Ectodermal cell (in vitro differentiated cells): ENCODE measurements around the gene TMEM222.

Source experiments
- H3K27ac ChIP-seq: 2 replicates; pipeline ENCODE4 v1.7.0; 2013; ENCODE audit warnings: mild to moderate bottlenecking, low read depth, low read length; ENCODE audit not compliant: insufficient read depth, poor library complexity, severe bottlenecking
- H3K27me3 ChIP-seq: 2 replicates; pipeline ENCODE4 v1.7.0; 2013; ENCODE audit warnings: mild to moderate bottlenecking, low read length; ENCODE audit not compliant: insufficient read depth, control insufficient read depth, poor library complexity, severe bottlenecking
- H3K36me3 ChIP-seq: one replicate; pipeline ENCODE4 v1.7.0; 2013; ENCODE audit warnings: low read length; ENCODE audit not compliant: control insufficient read depth, insufficient read depth
- H3K4me1 ChIP-seq: one replicate; pipeline ENCODE4 v1.7.0; 2013; ENCODE audit warnings: low read length; ENCODE audit not compliant: control insufficient read depth, insufficient read depth
- H3K4me3 ChIP-seq: 2 replicates; pipeline ENCODE4 v1.7.0; 2013; ENCODE audit warnings: low read depth, low read length, control low read depth; ENCODE audit not compliant: insufficient read depth
- H3K9me3 ChIP-seq: 2 replicates; pipeline ENCODE4 v1.7.0; 2013; ENCODE audit warnings: mild to moderate bottlenecking, low read length, moderate library complexity; ENCODE audit not compliant: control insufficient read depth
- WGBS, 2 experiments: methylation state at CpG; one replicate each; pipeline ENCODE4 v1.1.7; 2013; ENCODE audit warnings: missing lambda C conversion rate in 2 of 2; 5-methylcytosine and 5-hydroxymethylcytosine counted together

Gene TMEM222

DNA sequence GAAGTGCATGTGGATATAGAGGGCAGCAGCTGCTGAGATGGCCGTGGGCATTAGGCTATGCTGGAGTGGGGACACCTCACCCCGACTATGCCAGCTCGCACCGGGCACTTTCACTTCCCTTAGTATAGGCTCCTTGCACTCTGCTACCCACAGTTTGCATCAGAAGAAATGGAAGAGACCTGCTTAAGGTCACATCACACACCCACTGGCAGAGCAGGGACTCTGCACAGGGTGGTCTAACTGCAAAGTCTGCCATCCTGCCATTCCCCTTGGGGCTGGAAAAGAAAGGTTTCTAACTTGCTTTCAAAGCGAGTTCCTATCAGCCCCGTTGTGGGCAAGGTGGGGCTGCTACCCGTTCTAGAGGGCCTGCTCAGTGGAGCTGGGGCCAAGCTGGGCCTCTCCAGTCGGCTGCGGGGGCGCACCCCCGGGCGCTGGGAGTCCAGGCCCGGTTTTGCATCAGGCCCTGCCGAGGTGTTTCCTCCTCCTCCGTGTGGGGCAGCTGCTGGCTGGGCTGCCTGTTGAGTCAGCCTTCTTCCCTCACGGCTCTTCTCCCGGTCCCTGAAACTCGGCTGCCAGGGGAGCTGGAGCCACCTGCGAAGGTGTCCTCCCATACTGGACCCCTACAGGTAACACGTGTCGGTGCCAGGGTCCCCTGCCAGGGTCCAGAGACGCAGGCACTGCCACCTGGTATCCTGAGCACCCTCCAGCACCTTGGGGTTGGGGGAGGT is 19.7 kb downstream of the TMEM222 start, which contains the start of gene SYTL1:
Gene SYTL1 (plus strand): TSS at position 498 of the 728 bp plus-strand sequence. CDS start 3,313 bp downstream, outside the sequence.
- H3K4me3 ChIP-seq = peak within 1 kb of the TSS; percentile 29
- no peak within 1 kb of the TSS for H3K27ac ChIP-seq
- no peaks in the 10 kb centered on the region for H3K9me3 ChIP-seq
- H3K36me3 ChIP-seq = peaks cover 3% of the 10 kb centered on the region
- WGBS, 2 experiments = 24 to 26% methylated on average over 22 of the region's 22 CpGs
- H3K4me1 ChIP-seq = peaks cover 43% of the 10 kb centered on the region
- H3K27me3 ChIP-seq = no peaks in the 10 kb centered on the region

DNA sequence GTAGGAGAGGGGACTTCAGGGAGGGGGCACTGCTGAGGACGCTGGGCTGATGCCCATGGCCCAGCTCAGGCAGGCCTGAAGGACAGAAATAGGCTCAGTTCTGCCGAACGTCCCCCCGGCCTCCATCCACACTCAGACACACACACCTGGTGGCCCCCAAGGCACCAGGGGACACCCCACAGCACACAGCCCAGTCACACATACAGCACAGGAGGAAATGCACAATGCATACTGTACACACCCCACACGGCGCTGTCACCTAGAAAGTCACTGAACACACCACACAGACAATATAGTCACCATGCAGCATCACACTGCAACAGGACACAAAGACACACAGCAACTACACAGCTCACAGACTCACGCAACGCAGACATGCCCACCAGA is 20.4 kb downstream of the TMEM222 start:
- Histone ChIP-seq H3K27me3 (no peaks in the 10 kb centered on the region), H3K9me3 (no peaks in the 10 kb centered on the region), H3K36me3 (peaks cover 3% of the 10 kb centered on the region), H3K4me3 (peak overlapping the region; percentile 29), H3K27ac (no peak overlapping the region), H3K4me1 (peaks cover 43% of the 10 kb centered on the region)
- WGBS, 2 experiments = 75 to 82% methylated on average over 8 of the region's 8 CpGs

DNA sequence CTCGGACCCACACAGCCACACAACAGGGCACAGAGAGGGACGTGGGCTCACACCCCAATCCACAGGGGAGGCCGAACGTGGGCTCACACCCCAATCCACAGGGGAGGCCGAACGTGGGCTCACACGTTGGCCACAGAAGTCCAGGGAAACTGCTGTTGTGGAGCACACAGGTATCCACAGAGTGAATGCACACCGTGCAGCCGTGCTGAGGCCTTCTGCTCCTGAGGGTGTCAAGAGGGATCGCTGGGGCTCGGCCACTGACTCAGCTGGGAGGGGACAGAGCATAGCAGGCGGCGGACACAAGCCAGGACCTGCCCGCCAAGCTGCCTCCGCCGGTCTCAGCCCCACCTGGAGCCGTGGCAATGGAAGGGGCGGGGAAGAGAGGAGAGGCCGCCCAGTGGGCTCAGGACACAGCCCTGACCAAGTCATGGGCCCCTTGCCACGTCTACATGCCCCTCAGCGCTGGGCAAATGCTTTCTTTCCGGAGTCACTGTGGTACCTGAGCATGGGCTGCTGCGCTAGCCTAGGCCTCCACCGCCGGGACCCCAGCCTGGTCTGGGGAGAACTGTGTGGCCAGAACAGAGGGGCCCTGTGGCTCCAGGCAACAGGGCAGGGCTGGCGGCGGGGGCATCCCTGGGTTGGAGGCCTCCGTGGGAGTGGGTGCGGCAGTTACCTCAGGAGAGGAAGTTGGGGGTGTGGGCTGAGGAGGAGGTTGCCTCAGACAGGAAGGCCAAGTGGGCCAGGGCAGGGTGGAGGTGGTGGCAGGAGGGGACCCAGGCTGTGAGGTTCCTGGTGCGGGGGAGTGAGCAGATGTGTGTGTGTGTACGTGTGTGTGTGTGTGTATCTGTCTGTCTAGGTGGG is 21.0 kb downstream of the TMEM222 start:
- peaks cover 43% of the 10 kb centered on the region for H3K4me1 ChIP-seq
- no peak overlapping the region for H3K27ac ChIP-seq
- H3K4me3 ChIP-seq = peak overlapping the region; percentile 1

DNA sequence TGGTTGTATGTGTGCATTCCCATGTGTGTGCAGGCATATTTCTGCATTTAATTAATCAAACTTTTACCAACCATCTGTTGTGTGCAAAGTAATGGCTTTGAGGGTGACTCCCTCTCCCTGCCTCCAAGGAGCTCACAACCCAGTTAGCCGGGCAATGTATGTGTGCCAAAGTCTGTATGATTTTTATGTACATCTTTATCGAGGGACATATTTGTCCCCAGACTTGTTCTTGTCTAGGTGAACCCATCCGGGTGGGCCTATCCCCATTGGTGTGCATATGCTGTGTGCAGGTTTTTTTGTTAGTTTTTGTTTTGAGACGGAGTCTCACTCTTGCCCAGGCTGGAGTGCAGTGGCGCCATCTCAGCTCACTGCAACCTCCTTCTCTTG is 21.7 kb downstream of the TMEM222 start:
- no peaks in the 10 kb centered on the region for H3K9me3 ChIP-seq
- peaks cover 43% of the 10 kb centered on the region for H3K4me1 ChIP-seq
- 92% methylated on average over 5 of the region's 5 CpGs for WGBS, 2 experiments
- peaks cover 3% of the 10 kb centered on the region for H3K36me3 ChIP-seq
- no peak overlapping the region for H3K27ac ChIP-seq
- no peaks in the 10 kb centered on the region for H3K27me3 ChIP-seq
- no peak overlapping the region for H3K4me3 ChIP-seq

More for the DNA sequence above, 21.0 kb downstream of the TMEM222 start:
- 68 to 71% methylated on average over 31 of the region's 31 CpGs for WGBS, 2 experiments
- Histone ChIP-seq H3K9me3 (no peaks in the 10 kb centered on the region), H3K36me3 (peaks cover 3% of the 10 kb centered on the region), H3K27me3 (no peaks in the 10 kb centered on the region)

DNA sequence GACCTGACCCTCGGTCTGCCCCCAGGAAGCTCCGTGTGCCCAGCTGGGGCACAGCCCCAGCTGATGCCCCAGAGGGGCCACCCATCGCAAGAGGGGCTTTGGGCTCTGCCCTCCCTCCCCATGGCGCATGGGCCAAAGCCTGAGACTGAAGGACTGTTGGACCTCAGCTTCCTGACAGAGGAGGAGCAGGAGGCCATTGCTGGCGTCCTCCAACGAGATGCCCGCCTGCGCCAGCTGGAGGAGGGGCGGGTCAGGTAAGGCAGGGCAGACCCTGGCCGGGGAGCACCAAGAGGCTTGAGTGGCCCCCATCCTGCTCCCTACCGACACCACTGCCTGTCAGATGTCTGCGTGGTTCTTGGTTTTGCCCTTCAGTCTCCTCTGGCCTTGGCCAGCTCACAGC is 23.3 kb downstream of the TMEM222 start:
- 96 to 98% methylated on average over 12 of the region's 12 CpGs for WGBS, 2 experiments
- peaks cover 10% of the 10 kb centered on the region for H3K27me3 ChIP-seq
- H3K36me3 ChIP-seq = peaks cover 3% of the 10 kb centered on the region
- no peaks in the 10 kb centered on the region for H3K9me3 ChIP-seq
- H3K4me1 ChIP-seq = peaks cover 35% of the 10 kb centered on the region
- H3K4me3 ChIP-seq = no peak overlapping the region
- no peak overlapping the region for H3K27ac ChIP-seq

DNA sequence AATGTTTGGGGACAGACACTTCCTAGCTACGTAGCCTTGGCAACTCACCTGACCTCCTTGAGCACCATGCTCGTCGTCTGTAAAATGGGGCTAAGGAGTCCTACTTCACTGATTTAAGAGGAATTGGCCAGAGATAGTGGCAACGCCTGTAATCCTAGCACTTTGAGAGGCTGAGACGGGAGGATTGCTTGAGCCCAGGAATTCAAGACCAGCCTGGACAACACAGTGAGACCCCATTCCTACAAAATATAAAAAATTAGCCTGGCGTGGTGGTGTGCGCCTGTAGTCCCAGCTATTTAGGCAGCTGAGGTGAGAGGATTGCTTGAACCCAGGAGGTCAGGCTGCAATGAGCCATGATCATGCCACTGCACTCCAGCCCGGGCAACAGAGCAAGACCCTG is 24.4 kb downstream of the TMEM222 start:
- H3K4me1 ChIP-seq = peaks cover 30% of the 10 kb centered on the region
- H3K27ac ChIP-seq = no peak overlapping the region
- peaks cover 3% of the 10 kb centered on the region for H3K36me3 ChIP-seq
- H3K4me3 ChIP-seq = no peak overlapping the region
- H3K9me3 ChIP-seq = no peaks in the 10 kb centered on the region
- peaks cover 16% of the 10 kb centered on the region for H3K27me3 ChIP-seq
- 93 to 95% methylated on average over 7 of the region's 8 CpGs for whole genome bisulfite sequencing, 2 experiments

DNA sequence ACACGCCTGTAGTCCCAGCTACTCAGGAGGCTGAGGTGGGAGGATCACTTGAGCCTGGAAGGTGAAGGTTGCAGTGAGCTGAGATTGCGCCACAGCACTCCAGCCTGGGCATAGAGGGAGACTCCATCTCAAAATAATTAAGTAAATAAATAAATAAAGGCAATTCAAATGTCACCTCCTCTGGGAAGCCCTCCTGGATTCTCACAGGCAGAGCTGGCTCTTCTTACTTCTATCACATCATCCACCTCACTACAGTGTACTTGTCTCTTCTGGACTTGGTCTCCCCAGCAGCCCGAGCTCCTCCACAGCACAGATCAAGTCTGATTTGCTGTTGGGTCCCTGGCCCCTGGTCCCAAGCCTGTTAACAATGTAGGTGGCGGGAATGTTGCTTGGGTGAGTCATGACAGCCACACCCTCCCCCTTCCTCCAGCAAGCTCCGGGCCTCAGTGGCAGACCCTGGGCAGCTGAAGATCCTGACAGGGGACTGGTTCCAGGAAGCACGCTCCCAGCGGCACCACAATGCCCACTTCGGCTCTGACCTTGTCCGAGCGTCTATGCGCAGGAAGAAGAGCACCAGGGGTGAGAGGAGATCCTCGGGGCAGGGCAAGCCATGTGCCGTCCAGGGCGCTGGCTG is 25.1 kb downstream of the TMEM222 start:
- Histone ChIP-seq H3K36me3 (peaks cover 3% of the 10 kb centered on the region), H3K4me3 (no peak overlapping the region), H3K27ac (no peak overlapping the region), H3K4me1 (peaks cover 23% of the 10 kb centered on the region), H3K9me3 (no peaks in the 10 kb centered on the region), H3K27me3 (peaks cover 16% of the 10 kb centered on the region)
- WGBS, 2 experiments = 93 to 95% methylated on average over 14 of the region's 14 CpGs

DNA sequence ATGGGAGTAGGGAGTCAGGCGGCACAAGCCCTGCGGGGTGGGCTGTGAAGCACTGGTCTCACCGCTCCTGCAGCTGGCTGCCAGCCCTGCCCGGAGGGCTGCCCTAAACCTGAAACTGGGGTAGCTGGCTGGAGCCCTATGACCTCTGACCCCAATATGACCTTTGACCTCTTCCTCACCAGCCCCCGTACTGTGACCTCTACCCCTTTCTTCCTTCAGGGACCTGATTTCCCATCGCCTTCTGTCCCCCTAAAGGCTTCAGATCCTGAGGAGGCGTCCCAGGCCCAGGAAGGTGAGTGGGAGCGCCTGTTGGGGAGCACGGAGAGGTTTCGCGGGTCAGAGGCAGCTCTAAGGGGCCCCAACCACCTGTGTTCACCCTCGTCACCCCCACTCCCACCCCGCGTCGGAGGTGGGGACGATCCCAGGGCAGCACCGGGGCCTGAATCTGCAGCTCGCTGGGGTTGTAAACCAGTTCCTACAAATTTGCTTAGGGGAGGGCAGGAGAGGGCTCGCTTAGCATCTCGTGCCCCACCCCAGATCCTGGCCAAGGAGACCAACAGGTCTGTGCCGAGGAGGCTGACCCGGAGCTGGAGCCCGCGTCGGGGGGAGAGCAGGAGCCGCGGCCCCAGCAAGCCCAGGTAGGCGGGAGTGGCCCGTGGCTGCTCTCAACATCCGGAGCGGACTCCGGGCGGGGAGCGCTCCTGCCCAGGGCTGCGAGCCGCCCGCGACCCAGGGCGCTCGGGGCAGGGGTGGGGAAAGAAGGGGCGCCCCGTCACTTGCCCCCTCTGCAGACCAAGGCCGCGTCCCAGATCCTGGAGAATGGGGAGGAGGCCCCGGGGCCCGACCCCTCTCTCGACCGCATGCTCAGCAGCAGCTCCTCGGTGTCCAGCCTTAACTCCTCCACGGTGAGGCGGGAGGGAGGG is 27.2 kb downstream of the TMEM222 start:
- peaks cover 3% of the 10 kb centered on the region for H3K36me3 ChIP-seq
- no peak overlapping the region for H3K27ac ChIP-seq
- WGBS, 2 experiments = 10 to 11% methylated on average over 51 of the region's 51 CpGs
- peak overlapping the region; percentile 54 for H3K4me3 ChIP-seq
- H3K9me3 ChIP-seq = no peaks in the 10 kb centered on the region
- peaks cover 16% of the 10 kb centered on the region for H3K27me3 ChIP-seq
- H3K4me1 ChIP-seq = peaks cover 6% of the 10 kb centered on the region

DNA sequence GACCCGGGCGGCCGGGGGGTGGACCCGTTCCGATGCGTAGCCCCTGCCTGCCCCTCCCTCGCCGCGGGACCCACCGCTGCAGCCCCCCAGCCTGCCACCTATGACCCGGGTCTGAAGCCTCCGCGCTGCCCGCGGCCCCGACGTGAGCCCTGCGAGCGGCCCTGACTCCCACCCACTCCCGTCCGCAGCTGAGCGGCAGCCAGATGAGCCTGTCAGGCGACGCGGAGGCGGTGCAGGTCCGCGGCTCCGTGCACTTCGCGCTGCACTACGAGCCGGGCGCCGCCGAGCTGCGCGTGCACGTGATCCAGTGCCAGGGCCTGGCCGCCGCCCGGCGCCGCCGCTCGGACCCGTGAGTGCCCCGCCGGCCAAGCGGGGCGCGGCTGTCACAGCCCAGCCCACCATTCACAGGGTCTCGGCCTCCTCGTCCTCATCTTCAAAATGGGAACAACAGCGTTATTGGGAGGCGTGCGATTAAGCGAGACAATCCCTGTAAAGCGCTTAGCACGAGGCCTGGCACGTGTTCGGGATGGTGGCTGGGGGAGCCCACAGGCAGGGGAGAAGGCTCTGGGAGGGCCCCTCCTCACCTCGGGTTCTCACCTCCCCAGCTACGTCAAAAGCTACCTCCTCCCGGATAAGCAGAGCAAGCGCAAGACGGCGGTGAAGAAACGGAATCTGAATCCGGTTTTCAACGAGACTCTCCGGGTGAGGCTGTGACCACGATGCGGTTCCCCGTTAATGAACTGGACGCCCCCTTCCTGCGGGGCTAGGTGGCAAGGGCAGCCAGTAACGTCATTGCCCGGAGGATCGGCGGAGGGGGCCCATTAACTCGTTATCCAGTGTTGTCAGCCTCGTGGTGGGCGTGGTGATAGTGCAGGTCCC is 28.1 kb downstream of the TMEM222 start:
- H3K4me3 ChIP-seq = peak overlapping the region; percentile 54
- H3K27ac ChIP-seq = no peak overlapping the region
- peaks cover 3% of the 10 kb centered on the region for H3K36me3 ChIP-seq
- H3K27me3 ChIP-seq = peaks cover 16% of the 10 kb centered on the region
- 13% methylated on average over 84 of the region's 84 CpGs for WGBS, 2 experiments
- H3K9me3 ChIP-seq = no peaks in the 10 kb centered on the region
- peaks cover 6% of the 10 kb centered on the region for H3K4me1 ChIP-seq
